ENCODE results near the gene ULK4.
"Not testable (repeated sequence)": the region's sequence is repeated elsewhere in the genome, so short reads cannot be mapped to it uniquely, and the experiment has no call there.

ULK4 gene

DNA sequence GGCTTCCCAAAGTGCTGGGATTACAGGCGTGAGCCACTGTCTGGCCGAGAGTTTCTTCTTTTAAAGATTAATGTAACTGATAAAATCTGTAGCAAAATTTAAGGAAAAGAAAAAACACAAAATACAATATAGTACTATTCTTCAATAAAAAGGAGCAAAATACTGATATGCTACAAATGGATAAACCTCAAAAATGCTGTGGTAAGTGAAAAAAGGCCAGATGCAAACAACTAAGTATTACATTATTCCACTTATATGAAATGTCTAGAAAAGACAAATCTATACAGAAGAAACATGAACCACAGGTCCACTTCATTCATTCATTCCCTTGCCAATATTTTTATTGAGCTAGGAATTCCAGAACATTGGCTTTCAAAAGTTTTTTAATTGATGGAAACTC lies 463.1 kb downstream of the ULK4 start:
- no peak for DNase-seq (ENCODE audit: low spot score)

DNA sequence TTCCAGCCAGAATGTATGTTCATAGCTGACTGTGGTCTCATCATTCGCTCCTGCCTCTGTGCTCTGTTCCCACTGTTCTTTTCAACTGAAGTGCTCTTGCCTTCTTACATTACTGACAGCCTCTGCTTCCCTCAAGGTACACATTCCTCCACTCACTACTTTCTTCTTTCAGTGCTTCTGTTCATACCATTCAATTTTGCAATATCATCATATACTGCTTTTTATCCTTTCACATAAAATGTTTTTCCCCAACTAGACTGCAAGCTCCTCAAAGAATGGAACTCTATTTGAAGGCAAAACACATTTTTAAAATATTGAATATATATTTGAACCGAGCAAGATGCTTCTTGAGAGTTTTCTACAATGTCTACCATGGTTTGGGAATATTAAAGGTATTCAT lies 471.5 kb downstream of the ULK4 start:
- no peak for DNase-seq (ENCODE audit: low spot score)

DNA sequence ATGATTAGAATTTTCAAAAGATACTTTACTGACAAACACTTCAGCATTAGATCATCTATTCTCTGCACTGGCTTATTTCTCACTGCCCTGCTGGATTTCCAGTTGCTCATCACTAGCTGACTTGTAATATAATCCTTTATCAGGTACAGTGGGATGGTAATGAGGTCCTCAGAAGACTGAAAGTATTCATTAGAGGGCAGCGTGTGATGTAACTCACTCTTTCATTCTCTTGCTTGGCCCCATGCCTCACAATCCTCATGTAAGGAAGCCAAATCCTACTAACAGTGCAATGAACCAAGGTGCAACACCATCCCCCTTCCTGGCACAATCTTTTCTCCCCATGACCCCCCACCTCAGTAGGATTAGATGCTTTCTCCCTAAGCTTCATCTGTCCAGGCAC lies 472.7 kb downstream of the ULK4 start:
- no peak for DNase-seq (ENCODE audit: low spot score)

- no peak for DNase-seq (ENCODE audit: low spot score)
Measured at GRCh38 chr3:41488501-41488900, 473.4 kb downstream of the ULK4 start.

DNA sequence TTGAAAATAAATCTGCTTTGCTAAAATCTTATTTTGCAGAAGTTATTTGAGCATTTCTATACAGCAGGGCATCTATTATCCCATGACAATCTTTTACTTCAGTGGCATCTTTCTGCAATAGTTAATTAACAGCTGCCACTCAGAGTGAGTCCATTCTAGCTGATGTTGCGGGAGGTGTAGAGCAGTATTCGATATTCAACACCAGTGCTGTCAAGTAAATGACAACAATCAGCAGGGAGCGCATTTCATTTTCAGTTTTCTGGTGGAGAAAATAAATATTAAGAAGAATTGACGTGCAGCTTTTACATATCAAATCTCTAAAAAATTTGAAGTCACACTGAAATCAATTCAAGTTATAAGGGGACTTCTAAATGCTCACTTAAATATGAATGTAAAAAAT lies 476.4 kb downstream of the ULK4 start:
- DNase-seq (ENCODE audit: low spot score), result no peak

- no peak for DNase-seq (ENCODE audit: low spot score)
Measured at GRCh38 chr3:41482134-41482533, 479.8 kb downstream of the ULK4 start.

GRCh38 chr3:41478278-41478677 lies 483.6 kb downstream of the ULK4 start:
- no peak for DNase-seq (ENCODE audit: low spot score)

DNA sequence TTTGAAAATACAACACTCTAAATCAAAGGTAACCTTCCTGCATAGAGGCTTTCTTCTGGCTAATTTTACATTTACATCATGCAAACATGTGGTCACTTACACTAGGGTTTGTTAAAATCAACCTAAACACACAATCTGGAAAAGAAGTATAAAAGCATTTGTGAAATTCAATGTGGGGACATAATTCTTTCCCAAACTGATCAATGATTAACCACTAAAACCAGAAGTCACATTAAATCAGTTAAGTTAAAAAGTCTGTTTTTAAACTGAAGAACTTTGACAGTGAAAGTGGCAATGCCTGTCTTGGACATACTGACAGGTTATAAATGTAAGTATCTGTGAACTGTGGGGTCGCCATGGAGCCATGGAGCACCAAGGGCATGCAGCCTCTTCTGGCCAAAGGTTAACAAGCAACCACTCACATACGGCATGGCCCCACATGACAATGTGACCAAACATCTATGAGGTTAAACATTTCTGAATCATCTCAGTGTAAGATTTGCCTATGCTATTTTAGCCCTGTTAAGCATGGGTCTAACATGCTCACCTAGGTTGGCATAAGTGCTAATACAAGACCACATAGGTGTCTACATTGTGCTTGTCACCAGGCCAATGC lies 484.4 kb downstream of the ULK4 start:
- no peak for DNase-seq (ENCODE audit: low spot score)

DNA sequence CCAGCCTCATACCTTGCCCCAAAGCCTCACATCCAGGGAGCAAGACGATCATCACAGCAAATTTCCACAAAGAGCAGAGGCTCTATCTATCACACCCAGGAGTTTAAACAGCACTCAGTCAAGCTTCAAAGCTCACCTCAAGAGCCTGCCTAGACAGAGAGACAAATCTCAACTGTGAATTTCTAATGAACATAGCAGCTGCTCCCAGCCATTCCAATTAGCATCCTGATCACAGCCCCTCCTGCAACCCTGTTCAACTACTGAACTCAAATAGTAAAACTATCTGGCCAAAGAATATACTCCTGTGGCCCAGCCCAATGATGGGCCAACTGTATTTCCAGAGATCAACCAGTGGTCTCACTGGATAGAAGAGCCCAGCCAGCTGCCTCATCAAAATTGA lies 492.8 kb downstream of the ULK4 start:
- DNase-seq (ENCODE audit: low spot score), result no peak

- no peak for DNase-seq (ENCODE audit: low spot score)
Measured at GRCh38 chr3:41467481-41467880, 494.4 kb downstream of the ULK4 start.

GRCh38 chr3:41464858-41465257 lies 497.0 kb downstream of the ULK4 start:
- no peak for DNase-seq (ENCODE audit: low spot score)

DNA sequence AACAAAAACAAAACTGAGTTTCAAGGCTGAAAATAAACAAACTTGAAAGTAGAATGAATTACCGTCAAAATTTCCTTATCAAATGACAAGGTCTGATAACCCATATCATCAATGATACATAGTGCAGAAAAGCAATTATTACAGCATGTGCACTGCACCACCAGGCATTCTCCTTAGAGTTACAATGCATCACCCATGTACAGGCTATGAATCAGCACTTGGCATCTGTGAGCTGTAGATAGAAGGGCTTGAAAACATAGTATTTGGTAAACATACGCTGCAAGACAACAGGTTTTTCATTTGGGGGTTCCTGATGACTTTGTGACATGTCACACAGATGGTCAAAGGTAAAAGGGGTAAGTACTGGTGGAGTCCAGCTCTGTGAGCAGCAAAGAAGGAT lies 497.5 kb downstream of the ULK4 start:
- no peak for DNase-seq (ENCODE audit: low spot score)

DNA sequence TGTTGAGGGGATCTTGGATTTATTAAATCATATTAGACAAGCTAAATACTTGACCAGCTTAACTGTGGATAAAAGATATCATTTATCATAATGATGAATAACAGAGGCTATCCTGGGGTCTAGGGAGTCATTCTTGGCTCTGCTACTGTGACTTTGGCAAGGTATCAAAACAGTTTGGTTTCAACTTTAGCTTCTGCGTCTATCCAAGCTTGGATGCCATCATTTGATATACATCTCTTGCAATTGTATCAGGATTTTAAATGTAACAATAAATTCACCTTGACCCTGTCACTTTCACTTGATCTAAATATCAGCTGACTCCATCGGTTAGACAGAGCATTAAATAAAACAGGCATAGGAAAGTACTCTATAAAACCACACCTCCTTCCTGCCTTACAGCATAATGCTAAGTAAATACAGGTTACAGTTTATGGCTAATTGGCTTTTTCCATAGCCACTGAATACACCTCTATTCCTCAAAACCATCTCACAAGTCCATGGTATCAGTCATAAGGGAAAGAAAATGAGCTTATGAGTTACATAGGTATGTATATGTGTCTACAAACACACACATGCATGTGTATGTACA lies 499.7 kb downstream of the ULK4 start:
- no peak for DNase-seq (ENCODE audit: low spot score)

DNA sequence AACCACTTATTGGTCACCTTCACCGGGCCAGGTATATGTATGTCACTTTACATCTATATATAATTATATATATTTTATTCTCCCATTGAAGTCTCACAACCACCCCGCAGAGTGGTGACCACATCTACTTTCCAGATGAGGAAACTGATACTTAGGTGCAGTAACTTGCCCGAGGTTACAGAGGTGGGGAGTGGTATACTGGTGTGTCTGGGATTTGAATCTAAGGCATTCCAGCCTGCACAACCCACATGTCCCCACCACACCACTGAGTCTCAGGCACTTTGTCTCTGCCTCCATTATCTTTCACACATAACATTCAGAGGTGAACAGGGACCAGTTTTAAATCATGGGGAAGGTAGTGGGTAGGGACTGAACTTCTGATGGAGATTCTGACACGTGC lies 501.2 kb downstream of the ULK4 start:
- DNase-seq (ENCODE audit: low spot score), result no peak

- no peak for DNase-seq (ENCODE audit: low spot score)
Measured at GRCh38 chr3:41457176-41457575, 504.7 kb downstream of the ULK4 start.

- no peak for DNase-seq (ENCODE audit: low spot score)
Measured at GRCh38 chr3:41456162-41456561, 505.7 kb downstream of the ULK4 start.

DNA sequence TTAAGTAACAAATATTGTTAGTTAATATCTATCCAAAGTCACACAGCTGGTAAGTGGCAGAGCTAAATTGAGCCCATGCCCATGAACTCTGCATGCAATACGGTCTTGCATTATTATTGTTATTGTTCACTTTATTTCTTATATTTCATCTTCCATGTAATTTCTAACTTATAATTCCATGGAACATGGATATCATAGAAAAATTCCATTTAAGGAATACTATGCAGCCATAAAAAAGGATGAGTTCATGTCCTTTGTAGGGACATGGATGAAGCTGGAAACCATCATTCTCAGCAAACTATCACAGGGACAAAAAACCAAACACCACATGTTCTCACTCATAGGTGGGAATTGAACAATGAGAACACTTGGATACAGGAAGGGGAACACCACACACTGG lies 508.3 kb downstream of the ULK4 start:
- not testable (repeated sequence) for DNase-seq (ENCODE audit: low spot score)

DNA sequence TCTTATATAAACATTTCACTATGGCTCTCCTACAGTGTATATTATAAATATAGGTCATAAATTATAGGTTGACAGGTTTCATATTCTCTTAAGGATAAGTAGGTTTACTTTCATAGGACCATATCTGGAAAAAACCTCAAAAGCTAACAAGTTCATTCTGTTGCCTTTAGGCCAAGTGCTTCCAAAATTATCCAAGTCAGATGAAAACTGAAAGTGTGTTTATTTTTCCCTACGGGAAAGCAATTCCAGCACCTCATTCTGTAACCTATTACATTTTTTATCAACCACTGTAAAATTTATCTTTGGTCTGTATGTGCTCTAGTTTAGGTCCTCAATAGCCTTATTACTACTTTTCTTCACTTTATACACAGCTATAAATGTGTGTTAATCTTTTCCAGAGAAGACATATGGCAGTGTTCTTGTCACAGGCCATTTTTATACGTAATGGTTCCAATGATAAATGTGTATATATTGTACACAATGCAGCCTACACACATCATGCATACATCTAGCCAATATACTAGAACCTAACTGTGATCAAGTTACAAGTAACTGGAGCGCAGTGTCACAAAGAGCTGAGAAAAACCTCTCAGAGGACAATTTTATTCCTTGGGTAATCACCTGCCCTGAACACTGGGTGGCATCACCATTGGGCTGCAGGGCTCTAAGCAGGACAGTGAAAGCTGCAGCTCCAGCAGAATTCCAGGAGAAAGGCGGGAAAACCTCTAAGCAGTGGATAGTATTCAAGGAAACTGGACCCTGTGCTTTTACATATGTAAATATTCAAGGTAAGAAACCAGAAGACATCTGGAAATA lies 511.3 kb downstream of the ULK4 start:
- DNase-seq (ENCODE audit: low spot score), result no peak

DNA sequence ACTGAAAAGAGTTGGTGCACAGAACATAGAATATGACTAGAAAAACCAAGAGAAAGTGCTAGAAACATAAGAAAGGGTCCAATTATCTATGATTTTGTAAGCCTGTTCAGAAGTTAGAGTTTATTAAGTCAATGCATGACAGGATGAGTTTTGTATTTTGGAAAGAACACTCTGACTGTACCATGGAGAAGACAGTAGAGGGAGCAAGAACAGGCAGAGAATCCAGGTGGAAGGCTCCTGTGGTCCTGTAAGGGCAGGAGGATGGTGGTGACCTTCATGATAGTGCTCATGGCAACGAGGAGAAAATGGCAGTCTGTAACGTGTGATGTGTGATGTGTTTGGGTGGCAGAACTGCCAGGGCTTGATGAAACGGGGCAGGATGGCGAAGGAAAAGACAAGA lies 513.5 kb downstream of the ULK4 start:
- no peak for DNase-seq (ENCODE audit: low spot score)

- no peak for DNase-seq (ENCODE audit: low spot score)
Measured at GRCh38 chr3:41447701-41448100, 514.2 kb downstream of the ULK4 start.

GRCh38 chr3:41446316-41446715 lies 515.6 kb downstream of the ULK4 start:
- DNase-seq (ENCODE audit: low spot score), result not testable (repeated sequence)

GRCh38 chr3:41441568-41441967 lies 520.3 kb downstream of the ULK4 start:
- no peak for DNase-seq (ENCODE audit: low spot score)

GRCh38 chr3:41441139-41441538 lies 520.8 kb downstream of the ULK4 start:
- no peak for DNase-seq (ENCODE audit: low spot score)

DNA sequence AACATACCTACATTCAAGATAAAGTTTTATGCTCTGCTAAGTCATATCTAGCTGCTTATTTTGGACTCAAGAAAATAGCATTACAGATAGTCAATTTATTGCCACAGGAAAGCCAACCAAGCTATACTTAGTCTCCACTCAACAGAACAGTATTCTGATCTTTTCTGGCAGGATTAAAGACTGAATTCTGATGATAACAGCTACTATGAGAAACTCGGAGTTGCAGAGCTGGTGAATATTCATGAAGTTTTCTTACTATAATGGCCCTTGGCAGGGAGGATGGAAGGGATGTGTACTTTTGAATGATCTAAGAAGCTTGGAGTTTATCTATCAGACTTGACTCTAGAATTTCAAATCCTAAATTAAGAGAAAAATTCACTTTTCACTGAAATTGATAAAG lies 524.9 kb downstream of the ULK4 start:
- no peak for DNase-seq (ENCODE audit: low spot score)

Data from activated CD4-positive, alpha-beta T cell treated with anti-CD3 and anti-CD28 coated beads, Interleukin-2, Interleukin-4, amounts not matched to agents 100 ng/mL and 50 ng/mL, durations not matched to agents 16 hours and 8 hours (primary cell).